Sciatic nerve (tissue), 2 donors: ENCODE data around the gene KDM3B. TPM values are rescaled to one million over a fixed set of nuclear protein-coding genes. Genes with fewer than 3 reads are reported as not detected.
"Not testable (repeated sequence)": the region's sequence is repeated elsewhere in the genome, so short reads cannot be mapped to it uniquely, and the experiment has no call there.

Experiments used
- ATAC-seq: fragments of 200-7000 bp; cut with Tn5 transposase; one replicate; pipeline ENCODE4 v1.9.1; 2020; ENCODE audit warnings: mild to moderate bottlenecking, moderate library complexity
- DNase-seq: peaks from one replicate; pipeline ENCODE4 v3.0.0-alpha.2; 2020; ENCODE audit warnings: low spot score
- intact Hi-C: fragments of 100-400 bp; cut with DNase I; formaldehyde crosslinking; loops from one replicate; pipeline ENCODE4 v1.14.2; 2022
- total RNA-seq: library from RNA; stranded (reverse); fragmentation: NEBNext Ultra II Directional; extraction: Animal tissue kit (Norgen Biotek cat#: 25700); gene quantifications from one replicate; pipeline ENCODE4 v1.2.1, GENCODE V29; 2021
- donor health status: DM: no; HTN: no; CAD: no.
- donor health status: DM: no; HTN: no; CAD: no.

The KDM3B gene
- total RNA-seq, 1 donor from 2014 or later: 73.7 TPM

DNA sequence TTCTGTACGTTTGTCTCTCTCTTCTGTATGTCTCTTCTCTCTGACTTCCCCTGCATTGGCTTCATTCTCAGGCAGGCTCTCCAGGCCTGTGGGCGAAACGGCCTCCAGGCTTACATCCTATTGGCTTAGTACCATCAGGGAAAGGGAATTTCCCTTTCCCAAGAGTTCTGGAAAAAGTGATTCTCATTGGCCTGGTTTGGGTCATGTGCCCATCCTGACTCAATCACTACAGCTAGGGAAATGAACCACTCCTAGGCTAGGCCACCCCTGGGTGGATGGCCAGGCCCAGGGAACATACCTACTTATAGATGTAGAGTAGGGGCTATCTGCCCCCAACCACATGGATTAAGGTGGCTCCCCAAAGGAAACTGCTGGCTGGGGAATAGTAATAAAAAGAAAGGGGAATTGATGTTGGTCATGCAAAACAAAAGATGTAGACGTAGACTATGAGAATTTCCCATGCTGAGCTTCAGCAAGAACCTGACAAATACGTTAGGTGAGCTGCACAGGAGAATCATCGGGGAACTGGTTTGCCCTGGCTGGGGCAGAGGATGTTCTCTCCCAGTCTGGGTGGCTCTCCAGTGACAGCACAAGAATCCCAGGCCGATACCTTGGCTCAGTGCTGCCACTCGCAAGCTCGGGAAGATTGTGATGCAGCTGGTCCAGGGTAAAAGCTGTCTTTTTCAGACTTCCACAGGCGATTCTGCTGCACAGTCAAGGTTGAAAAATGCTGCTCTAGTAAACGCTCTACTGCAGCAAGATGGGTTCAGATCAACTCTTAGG is 109.0 kb downstream of the KDM3B start:
- intact Hi-C loops: no loop called here
- ATAC-seq (no peak), DNase-seq (no peak)

DNA sequence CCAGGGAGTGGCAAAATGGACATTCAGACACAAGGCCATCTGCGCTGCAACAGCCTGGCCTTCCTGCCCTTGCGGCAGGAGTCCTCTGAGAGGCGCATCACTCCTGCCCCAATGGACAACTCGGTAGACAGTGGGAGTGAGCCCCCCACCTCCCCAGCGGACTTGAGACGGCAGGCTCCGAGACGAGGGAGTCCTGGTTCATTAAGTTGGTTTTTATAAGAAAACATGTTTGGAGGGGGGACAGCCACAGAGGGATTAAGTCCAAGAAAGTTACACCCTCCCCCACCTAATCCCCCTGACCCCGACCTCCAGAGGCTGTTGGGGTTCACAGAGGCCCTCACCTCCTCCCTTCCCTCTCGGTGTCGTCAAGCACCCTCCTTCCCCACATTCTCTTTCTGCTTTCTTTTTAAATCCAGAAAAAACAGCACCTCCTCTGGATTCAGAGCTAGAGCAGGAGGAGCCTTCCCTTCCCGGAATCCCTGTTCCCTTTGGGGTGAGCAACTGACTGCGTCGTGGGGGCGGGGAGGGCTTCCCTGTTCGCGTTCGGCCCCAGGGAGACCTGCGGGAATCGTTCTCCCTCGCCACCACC is 111.0 kb downstream of the KDM3B start:
- DNase-seq: peak; percentile 68
- intact Hi-C loops: no loop called here
- peak; percentile 48 for ATAC-seq

- ATAC-seq: peak; percentile 90
- peak; percentile 98 for DNase-seq
- intact Hi-C loops: no loop called here
Observed at GRCh38 chr5:138464008-138464387, 111.5 kb downstream of the KDM3B start.

DNA sequence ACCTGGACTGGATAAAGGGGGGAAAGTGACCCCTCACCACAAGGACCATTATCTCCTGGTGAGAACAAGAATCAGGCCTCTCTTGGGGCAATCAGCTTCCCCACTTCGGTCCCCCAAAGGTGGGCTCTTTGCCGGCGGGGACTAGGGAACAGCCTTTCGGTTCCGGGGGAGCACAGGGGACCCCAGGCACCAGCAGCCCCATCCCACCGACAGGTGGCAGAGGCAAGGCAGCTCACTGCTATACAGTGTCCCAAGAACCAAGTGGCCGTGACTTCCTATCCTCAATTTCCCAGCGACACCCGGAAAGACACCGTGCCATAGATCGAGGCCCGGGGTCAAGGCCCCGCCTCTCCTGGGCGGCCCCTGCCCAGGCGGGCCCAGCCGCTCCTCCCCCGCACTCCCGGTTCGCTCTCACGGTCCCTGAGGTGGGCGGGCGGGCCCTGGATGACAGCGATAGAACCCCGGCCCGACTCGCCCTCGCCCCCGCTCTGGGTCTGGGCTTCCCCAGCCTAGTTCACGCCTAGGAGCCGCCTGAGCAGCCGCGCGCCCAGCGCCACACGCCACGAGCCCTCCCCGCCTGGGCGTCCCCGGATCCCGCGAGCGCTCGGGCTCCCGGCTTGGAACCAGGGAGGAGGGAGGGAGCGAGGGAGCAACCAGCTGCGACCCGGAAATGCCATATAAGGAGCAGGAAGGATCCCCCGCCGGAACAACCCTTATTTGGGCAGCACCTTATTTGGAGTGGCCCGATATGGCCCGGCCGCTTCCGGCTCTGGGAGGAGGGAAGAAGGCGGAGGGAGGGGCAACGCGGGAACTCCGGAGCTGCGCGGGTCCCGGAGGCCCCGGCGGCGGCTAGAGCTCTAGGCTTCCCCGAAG is 112.1 kb downstream of the KDM3B start:
- peak; percentile 92 for ATAC-seq

GRCh38 chr5:138465261-138466124 is 113.0 kb downstream of the KDM3B start, which contains the start of gene EGR1:
TSS of gene EGR1 (plus strand) at chr5:138465479. CDS start at chr5:138465762, 283 bp downstream.
- ATAC-seq: peak; percentile 76
- intact Hi-C loops: no loop called here

More for the DNA sequence above, 112.1 kb downstream of the KDM3B start:
- peak; percentile 98 for DNase-seq
- intact Hi-C loops: no loop called here

DNA sequence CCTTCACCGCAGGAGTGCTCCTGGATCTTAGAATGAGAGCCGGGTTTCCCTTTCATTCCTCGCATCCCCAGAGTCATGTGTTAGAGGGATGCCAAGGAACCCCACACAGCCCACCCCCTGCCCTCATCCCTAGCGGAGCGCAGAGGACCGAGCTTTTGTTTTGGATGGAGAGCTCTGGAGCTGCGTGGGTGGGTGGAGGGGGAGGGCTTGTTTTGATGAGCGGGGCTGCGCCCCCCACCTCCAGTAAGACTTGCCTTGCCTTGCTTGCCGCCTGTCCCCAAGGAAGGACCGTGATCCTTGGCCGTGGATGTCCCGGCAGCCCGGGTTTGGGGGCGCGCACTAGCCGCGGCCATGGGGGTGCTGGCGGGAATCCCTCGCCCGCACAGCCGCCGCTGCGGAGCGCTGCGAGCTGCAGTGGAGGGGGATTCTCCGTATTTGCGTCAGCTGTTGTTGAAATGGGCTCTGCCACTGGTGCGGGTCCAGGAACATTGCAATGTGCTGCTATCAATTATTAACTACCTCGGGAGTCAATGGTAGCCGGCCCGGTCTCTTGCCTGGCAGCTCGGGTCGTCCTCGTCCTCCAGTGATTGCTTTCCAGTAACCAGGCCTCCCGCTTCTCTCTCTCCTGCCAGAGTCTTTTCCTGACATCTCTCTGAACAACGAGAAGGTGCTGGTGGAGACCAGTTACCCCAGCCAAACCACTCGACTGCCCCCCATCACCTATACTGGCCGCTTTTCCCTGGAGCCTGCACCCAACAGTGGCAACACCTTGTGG is 113.8 kb downstream of the KDM3B start:
- no peak for ATAC-seq
- DNase-seq: peak; percentile 66
- intact Hi-C loops: no loop called here

More at GRCh38 chr5:138465261-138466124, 113.0 kb downstream of the KDM3B start, which contains the start of gene EGR1:
- DNase-seq: peak; percentile 97

GRCh38 chr5:138466900-138467710 is 114.6 kb downstream of the KDM3B start:
- DNase-seq: peak; percentile 68
- intact Hi-C loops: no loop called here
- no peak for ATAC-seq

DNA sequence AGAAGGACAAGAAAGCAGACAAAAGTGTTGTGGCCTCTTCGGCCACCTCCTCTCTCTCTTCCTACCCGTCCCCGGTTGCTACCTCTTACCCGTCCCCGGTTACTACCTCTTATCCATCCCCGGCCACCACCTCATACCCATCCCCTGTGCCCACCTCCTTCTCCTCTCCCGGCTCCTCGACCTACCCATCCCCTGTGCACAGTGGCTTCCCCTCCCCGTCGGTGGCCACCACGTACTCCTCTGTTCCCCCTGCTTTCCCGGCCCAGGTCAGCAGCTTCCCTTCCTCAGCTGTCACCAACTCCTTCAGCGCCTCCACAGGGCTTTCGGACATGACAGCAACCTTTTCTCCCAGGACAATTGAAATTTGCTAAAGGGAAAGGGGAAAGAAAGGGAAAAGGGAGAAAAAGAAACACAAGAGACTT is 115.2 kb downstream of the KDM3B start:
- intact Hi-C loops: no loop called here
- no peak for ATAC-seq
- no peak for DNase-seq

DNA sequence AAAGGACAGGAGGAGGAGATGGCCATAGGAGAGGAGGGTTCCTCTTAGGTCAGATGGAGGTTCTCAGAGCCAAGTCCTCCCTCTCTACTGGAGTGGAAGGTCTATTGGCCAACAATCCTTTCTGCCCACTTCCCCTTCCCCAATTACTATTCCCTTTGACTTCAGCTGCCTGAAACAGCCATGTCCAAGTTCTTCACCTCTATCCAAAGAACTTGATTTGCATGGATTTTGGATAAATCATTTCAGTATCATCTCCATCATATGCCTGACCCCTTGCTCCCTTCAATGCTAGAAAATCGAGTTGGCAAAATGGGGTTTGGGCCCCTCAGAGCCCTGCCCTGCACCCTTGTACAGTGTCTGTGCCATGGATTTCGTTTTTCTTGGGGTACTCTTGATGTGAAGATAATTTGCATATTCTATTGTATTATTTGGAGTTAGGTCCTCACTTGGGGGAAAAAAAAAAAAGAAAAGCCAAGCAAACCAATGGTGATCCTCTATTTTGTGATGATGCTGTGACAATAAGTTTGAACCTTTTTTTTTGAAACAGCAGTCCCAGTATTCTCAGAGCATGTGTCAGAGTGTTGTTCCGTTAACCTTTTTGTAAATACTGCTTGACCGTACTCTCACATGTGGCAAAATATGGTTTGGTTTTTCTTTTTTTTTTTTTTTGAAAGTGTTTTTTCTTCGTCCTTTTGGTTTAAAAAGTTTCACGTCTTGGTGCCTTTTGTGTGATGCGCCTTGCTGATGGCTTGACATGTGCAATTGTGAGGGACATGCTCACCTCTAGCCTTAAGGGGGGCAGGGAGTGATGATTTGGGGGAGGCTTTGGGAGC is 115.9 kb downstream of the KDM3B start:
- intact Hi-C loops: no loop called here
- ATAC-seq (no peak), DNase-seq (no peak)

GRCh38 chr5:138468966-138469539 is 116.6 kb downstream of the KDM3B start:
- DNase-seq: no peak
- no peak for ATAC-seq
- intact Hi-C loops: no loop called here

DNA sequence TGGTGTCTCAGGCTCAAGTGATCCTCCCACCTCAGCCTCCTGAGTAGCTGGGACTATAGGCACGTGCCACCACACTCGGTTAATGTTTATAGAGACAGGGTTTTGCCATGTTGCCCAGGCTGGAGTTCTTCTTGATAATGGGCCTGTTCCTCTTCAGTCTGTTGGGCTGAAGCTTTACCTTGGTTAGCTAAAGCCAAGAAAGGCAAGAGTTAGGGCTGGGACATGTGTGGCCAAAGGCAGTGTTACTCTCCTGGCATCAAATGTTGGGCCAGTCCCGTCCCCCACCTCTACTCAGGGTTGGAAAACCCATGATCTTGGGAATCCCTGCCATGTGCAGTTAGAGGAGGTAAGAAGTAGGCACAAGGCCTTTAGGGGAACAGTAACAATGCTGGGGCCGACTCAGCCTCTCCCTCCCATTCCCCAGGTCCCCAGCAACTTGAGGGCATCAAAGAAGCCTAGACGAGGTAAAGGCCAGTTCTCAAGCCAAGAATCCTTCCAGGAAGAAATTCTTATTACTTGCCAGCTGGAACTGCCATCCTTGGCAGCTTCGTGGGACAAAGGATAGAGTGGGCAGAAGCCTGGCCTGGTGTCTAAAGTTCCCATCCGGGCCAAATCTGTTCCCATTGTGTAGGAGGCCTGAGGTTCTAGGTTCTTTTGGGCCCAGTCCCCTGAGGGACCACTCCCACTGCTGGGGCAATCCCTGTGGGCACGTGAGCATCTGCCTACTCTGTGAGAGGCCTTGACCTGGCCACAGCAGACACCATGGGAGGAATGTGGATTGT is 117.2 kb downstream of the KDM3B start:
- ATAC-seq (no peak), DNase-seq (no peak)
- intact Hi-C loops: no loop called here

- ATAC-seq (no peak), DNase-seq (no peak)
- intact Hi-C loops: no loop called here
Observed at GRCh38 chr5:138470322-138471051, 118.0 kb downstream of the KDM3B start.

DNA sequence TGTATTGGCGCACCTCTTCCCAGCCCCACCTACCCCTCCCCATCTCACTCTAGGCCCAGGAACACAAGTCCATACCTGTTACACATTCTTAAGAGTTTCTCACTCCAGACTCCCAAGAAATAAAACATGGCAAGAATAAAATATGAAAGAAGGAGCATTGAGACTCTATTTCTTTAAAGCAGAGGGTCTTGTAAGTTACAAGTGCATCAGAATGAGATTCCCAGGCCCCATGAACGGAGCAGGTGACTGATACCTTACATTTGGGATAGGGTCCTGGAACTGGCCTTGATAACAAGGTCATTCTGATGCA is 118.5 kb downstream of the KDM3B start:
- no peak for DNase-seq
- no peak for ATAC-seq
- intact Hi-C loops: no loop called here

- intact Hi-C loops: no loop called here
- ATAC-seq: no peak
- DNase-seq: no peak
Observed at GRCh38 chr5:138472353-138472752, 119.9 kb downstream of the KDM3B start.

DNA sequence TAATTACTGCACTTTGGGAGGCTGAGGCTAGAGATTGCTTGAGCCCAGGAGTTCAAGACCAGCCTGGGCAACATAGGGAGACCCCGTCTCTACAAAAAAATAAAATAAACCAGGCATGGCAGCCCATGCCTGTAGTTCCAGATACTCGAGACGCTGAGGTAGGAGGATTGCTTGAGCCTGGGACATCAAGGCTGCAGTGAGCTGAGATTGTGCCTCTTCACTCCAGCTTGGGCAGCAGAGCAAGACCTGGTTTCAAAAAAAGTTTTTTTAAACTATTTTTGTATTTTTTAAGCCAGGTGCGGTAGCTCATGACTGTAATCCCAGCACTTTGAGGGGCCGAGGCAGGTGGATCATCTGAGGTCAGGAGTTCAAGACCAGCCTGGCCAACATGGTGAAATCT is 120.7 kb downstream of the KDM3B start:
- intact Hi-C loops, ATAC-seq, DNase-seq: not testable (repeated sequence)
